Pons (tissue), 1 donor: ENCODE measurements around the gene HOXA1.

Experiments used
- DNase-seq: peaks from one replicate; pipeline ENCODE4 v3.0.0-alpha.2; 2016; ENCODE audit warnings: low spot score

The HOXA1 gene

GRCh38 chr7:27116962-27117886 is 21.4 kb upstream of the HOXA1 start:
- no peak for DNase-seq

- DNase-seq: no peak
Measured at GRCh38 chr7:27116031-27116961, 20.5 kb upstream of the HOXA1 start.

- no peak for DNase-seq
Measured at GRCh38 chr7:27115221-27116026, 19.6 kb upstream of the HOXA1 start.

GRCh38 chr7:27114881-27115220 is 19.1 kb upstream of the HOXA1 start:
- DNase-seq: no peak

- DNase-seq: no peak
Measured at GRCh38 chr7:27113991-27114769, 18.4 kb upstream of the HOXA1 start.

GRCh38 chr7:27112955-27113949 is 17.5 kb upstream of the HOXA1 start:
- DNase-seq: no peak

- DNase-seq: no peak
Measured at GRCh38 chr7:27112361-27112760, 16.6 kb upstream of the HOXA1 start.

GRCh38 chr7:27111751-27112277 is 16.0 kb upstream of the HOXA1 start:
- no peak for DNase-seq

GRCh38 chr7:27111042-27111750 is 15.4 kb upstream of the HOXA1 start:
- no peak for DNase-seq

- DNase-seq: no peak
Measured at GRCh38 chr7:27110186-27111031, 14.6 kb upstream of the HOXA1 start.

GRCh38 chr7:27109466-27110185 is 13.8 kb upstream of the HOXA1 start:
- no peak for DNase-seq

GRCh38 chr7:27108390-27109127 is 12.8 kb upstream of the HOXA1 start:
- no peak for DNase-seq

- DNase-seq: no peak
Measured at GRCh38 chr7:27107391-27108381, 11.9 kb upstream of the HOXA1 start.

- DNase-seq: no peak
Measured at GRCh38 chr7:27106901-27107240, 11.1 kb upstream of the HOXA1 start.

GRCh38 chr7:27106181-27106900 is 10.5 kb upstream of the HOXA1 start:
- no peak for DNase-seq
